ENCODE results near the gene CCNI2.

The CCNI2 gene

GRCh38 chr5:132749506-132749905 lies 2.3 kb downstream of the CCNI2 start:
- Histone ChIP-seq H3K9me3 (ENCODE audit: low read length) (no peaks in the 10 kb centered on the region), H3K4me2 (ENCODE audit: low read length) (no peak overlapping the region), H3K4me3 (ENCODE audit: low read depth, low read length, poor library complexity, severe bottlenecking) (no peak overlapping the region), H3K4me1 (ENCODE audit: insufficient read depth, low read length, severe bottlenecking) (peaks cover 21% of the 10 kb centered on the region), H3K27ac (ENCODE audit: low read depth, low read length, poor library complexity, severe bottlenecking) (no peak overlapping the region), H3K9ac (ENCODE audit: low read length) (no peak overlapping the region), H3K9me2 (ENCODE audit: low read depth, low read length) (no peaks in the 10 kb centered on the region), H3K36me3 (ENCODE audit: insufficient read depth, low read length) (no peaks in the 10 kb centered on the region), H4K20me1 (ENCODE audit: insufficient read depth, low read length) (no peaks in the 10 kb centered on the region), H3K79me2 (ENCODE audit: insufficient read depth, low read length) (no peaks in the 10 kb centered on the region), H2AFZ (ENCODE audit: low read length) (no peak overlapping the region), H3K27me3 (ENCODE audit: insufficient read depth, low read length) (no peaks in the 10 kb centered on the region), H3F3A (ENCODE audit: insufficient read depth, low read length) (no peaks in the 10 kb centered on the region)
- TF ChIP-seq CTCF (IDR thresholded peaks at IDR 0.05; ENCODE audit: low read length), result no peak
- TF ChIP-seq EZH2 (IDR thresholded peaks at IDR 0.05; ENCODE audit: borderline replicate concordance, low read length), result no peak

- no peaks in the 10 kb centered on the region for H3K27me3 ChIP-seq (ENCODE audit: insufficient read depth, low read length)
- peaks cover 21% of the 10 kb centered on the region for H3K4me1 ChIP-seq (ENCODE audit: insufficient read depth, low read length, severe bottlenecking)
- no peaks in the 10 kb centered on the region for H3K36me3 ChIP-seq (ENCODE audit: insufficient read depth, low read length)
- H3K9me2 ChIP-seq (ENCODE audit: low read depth, low read length), result no peaks in the 10 kb centered on the region
- H4K20me1 ChIP-seq (ENCODE audit: insufficient read depth, low read length), result no peaks in the 10 kb centered on the region
- no peak overlapping the region for H3K4me2 ChIP-seq (ENCODE audit: low read length)
- H3K9ac ChIP-seq (ENCODE audit: low read length), result no peak overlapping the region
- H2AFZ ChIP-seq (ENCODE audit: low read length), result no peak overlapping the region
- no peaks in the 10 kb centered on the region for H3K9me3 ChIP-seq (ENCODE audit: low read length)
- no peak overlapping the region for H3K4me3 ChIP-seq (ENCODE audit: low read depth, low read length, poor library complexity, severe bottlenecking)
- H3K79me2 ChIP-seq (ENCODE audit: insufficient read depth, low read length), result no peaks in the 10 kb centered on the region
- TF ChIP-seq CTCF (IDR thresholded peaks at IDR 0.05; ENCODE audit: low read length) (no peak), EZH2 (IDR thresholded peaks at IDR 0.05; ENCODE audit: borderline replicate concordance, low read length) (no peak)
- H3F3A ChIP-seq (ENCODE audit: insufficient read depth, low read length), result no peaks in the 10 kb centered on the region
- H3K27ac ChIP-seq (ENCODE audit: low read depth, low read length, poor library complexity, severe bottlenecking), result no peak overlapping the region
These were observed 3.4 kb downstream of the CCNI2 start for GRCh38 chr5:132750471-132751230.

- Histone ChIP-seq H3K9ac (ENCODE audit: low read length) (no peak overlapping the region), H3K9me2 (ENCODE audit: low read depth, low read length) (no peaks in the 10 kb centered on the region), H3F3A (ENCODE audit: insufficient read depth, low read length) (no peaks in the 10 kb centered on the region), H3K27ac (ENCODE audit: low read depth, low read length, poor library complexity, severe bottlenecking) (no peak overlapping the region), H3K4me2 (ENCODE audit: low read length) (no peak overlapping the region), H3K4me3 (ENCODE audit: low read depth, low read length, poor library complexity, severe bottlenecking) (no peak overlapping the region), H3K27me3 (ENCODE audit: insufficient read depth, low read length) (no peaks in the 10 kb centered on the region), H3K79me2 (ENCODE audit: insufficient read depth, low read length) (no peaks in the 10 kb centered on the region), H4K20me1 (ENCODE audit: insufficient read depth, low read length) (no peaks in the 10 kb centered on the region), H3K9me3 (ENCODE audit: low read length) (no peaks in the 10 kb centered on the region), H3K36me3 (ENCODE audit: insufficient read depth, low read length) (no peaks in the 10 kb centered on the region), H3K4me1 (ENCODE audit: insufficient read depth, low read length, severe bottlenecking) (peaks cover 21% of the 10 kb centered on the region), H2AFZ (ENCODE audit: low read length) (no peak overlapping the region)
- TF ChIP-seq CTCF (IDR thresholded peaks at IDR 0.05; ENCODE audit: low read length) (no peak), EZH2 (IDR thresholded peaks at IDR 0.05; ENCODE audit: borderline replicate concordance, low read length) (no peak)
These were observed 4.2 kb downstream of the CCNI2 start for GRCh38 chr5:132751444-132751843.

Measured in OCI-LY1 (cell line).